ENCODE data around the gene GAL. TPM values are rescaled to one million over a fixed set of nuclear protein-coding genes. Genes with fewer than 3 reads are reported as not detected.

GAL gene
- total and polyA plus RNA-seq, 7 donors: 0.38 to 5.6 TPM; not detected in 5

- DNase-seq: no peak
- no peaks in the 10 kb centered on the region for H3K4me1 ChIP-seq
- intact Hi-C loops (cut with DNase I): no loop called here
- H3K9me3 ChIP-seq: no peaks in the 10 kb centered on the region
- peaks cover under 1 to 14% (median 1%) of the 10 kb centered on the region in 3 donors for H3K27me3 ChIP-seq (ENCODE audit: insufficient read depth in 3 of 3, low read length in 2 of 3)
- TF ChIP-seq CTCF (IDR thresholded peaks at IDR 0.05): no peak
- no peak overlapping the region for H3K27ac ChIP-seq
- ATAC-seq: no peak
- no peaks in the 10 kb centered on the region for H3K36me3 ChIP-seq (ENCODE audit: insufficient read depth in 1 of 2, low read depth in 1 of 2)
- 97 to 99% (median 98%) methylated on average over 1 of the region's 1 CpG for WGBS, 3 donors
- H3K4me3 ChIP-seq: no peak overlapping the region
These were observed 37.8 kb downstream of the GAL start for GRCh38 chr11:68722143-68722542.

GRCh38 chr11:68724293-68724692 lies 39.9 kb downstream of the GAL start:
- intact Hi-C loops (cut with DNase I): no loop called here
- WGBS, 3 donors: 62 to 80% (median 78%) methylated on average over 4 of the region's 4 CpGs
- no peak for TF ChIP-seq CTCF (IDR thresholded peaks at IDR 0.05)

GRCh38 chr11:68727783-68728182 lies 43.4 kb downstream of the GAL start:
- Histone ChIP-seq H3K4me1 (no peaks in the 10 kb centered on the region), H3K27ac (no peak overlapping the region), H3K4me3 (no peak overlapping the region), H3K9me3 (no peaks in the 10 kb centered on the region), H3K36me3 (ENCODE audit: insufficient read depth in 1 of 2, low read depth in 1 of 2) (no peaks in the 10 kb centered on the region), H3K27me3 (ENCODE audit: insufficient read depth in 3 of 3, low read length in 2 of 3) (peaks cover 0 to 4% (median 2%) of the 10 kb centered on the region in 3 donors)
- ATAC-seq (no peak), DNase-seq (no peak)
- no peak for TF ChIP-seq CTCF (IDR thresholded peaks at IDR 0.05)
- intact Hi-C loops (cut with DNase I): no loop called here
- WGBS, 3 donors: 80 to 88% (median 80%) methylated on average over 6 of the region's 6 CpGs

More at GRCh38 chr11:68724293-68724692, 39.9 kb downstream of the GAL start:
- Histone ChIP-seq H3K27ac (no peak overlapping the region), H3K4me3 (no peak overlapping the region), H3K36me3 (ENCODE audit: insufficient read depth in 1 of 2, low read depth in 1 of 2) (no peaks in the 10 kb centered on the region), H3K27me3 (ENCODE audit: insufficient read depth in 3 of 3, low read length in 2 of 3) (peaks cover 1 to 14% (median 2%) of the 10 kb centered on the region in 3 donors), H3K4me1 (no peaks in the 10 kb centered on the region), H3K9me3 (no peaks in the 10 kb centered on the region)
- DNase-seq (no peak), ATAC-seq (no peak)

- no peak overlapping the region for H3K27ac ChIP-seq
- no peaks in the 10 kb centered on the region for H3K36me3 ChIP-seq (ENCODE audit: insufficient read depth in 1 of 2, low read depth in 1 of 2)
- DNase-seq (no peak), ATAC-seq (no peak)
- H3K4me3 ChIP-seq: no peak overlapping the region
- no peak for TF ChIP-seq CTCF (IDR thresholded peaks at IDR 0.05)
- no peaks in the 10 kb centered on the region for H3K4me1 ChIP-seq
- intact Hi-C loops (cut with DNase I): no loop called here
- no peaks in the 10 kb centered on the region for H3K9me3 ChIP-seq
- peaks cover 0 to 4% (median 2%) of the 10 kb centered on the region in 3 donors for H3K27me3 ChIP-seq (ENCODE audit: insufficient read depth in 3 of 3, low read length in 2 of 3)
- 75 to 83% (median 80%) methylated on average over 7 of the region's 7 CpGs for WGBS, 3 donors
These were observed 49.8 kb downstream of the GAL start for GRCh38 chr11:68734111-68734510.

- Histone ChIP-seq H3K27me3 (ENCODE audit: insufficient read depth in 3 of 3, low read length in 2 of 3) (peaks cover 0 to 4% (median 2%) of the 10 kb centered on the region in 3 donors), H3K9me3 (no peaks in the 10 kb centered on the region), H3K4me1 (no peaks in the 10 kb centered on the region), H3K36me3 (ENCODE audit: insufficient read depth in 1 of 2, low read depth in 1 of 2) (no peaks in the 10 kb centered on the region), H3K27ac (no peak overlapping the region), H3K4me3 (no peak overlapping the region)
- WGBS, 3 donors: 74 to 76% (median 76%) methylated on average over 6 of the region's 6 CpGs
- DNase-seq (no peak), ATAC-seq (no peak)
- intact Hi-C loops (cut with DNase I): no loop called here
- TF ChIP-seq CTCF (IDR thresholded peaks at IDR 0.05): no peak
These were observed 50.8 kb downstream of the GAL start for GRCh38 chr11:68735125-68735524.

Measured in psoas muscle (tissue), 8 donors.